GM23338 (cell line): Measurements from ENCODE around the gene DSG4. TPM values are rescaled to one million over a fixed set of nuclear protein-coding genes. Genes with fewer than 3 reads are reported as not detected.

Experiments used
- ATAC-seq: fragments of 200-7000 bp; cut with Tn5 transposase; 3 replicates; pipeline ENCODE4 v1.9.1; 2020
- DNase-seq: peaks from one replicate; pipeline ENCODE4 v3.0.0-alpha.2; 2015; ENCODE audit warnings: low spot score
- H2AFZ ChIP-seq: fragments of 200-600 bp; sonication (generic); 2 replicates; pipeline ENCODE4 v1.8.0; 2016; ENCODE audit warnings: antibody characterized with exemption, mild to moderate bottlenecking, moderate library complexity
- H3F3A ChIP-seq: fragments of 200-600 bp; sonication (generic); replicated peaks from 2 replicates; pipeline ENCODE4 v1.8.0; 2017; ENCODE audit warnings: antibody characterized with exemption, mixed run types, low read depth
- H3K27ac ChIP-seq: fragments of 200-600 bp; sonication (generic); 2 replicates; pipeline ENCODE4 v1.6.1; 2016; ENCODE audit warnings: low read depth
- H3K27me3 ChIP-seq: fragments of 200-600 bp; sonication (generic); 2 replicates; pipeline ENCODE4 v1.8.0; 2016; ENCODE audit warnings: mild to moderate bottlenecking, mixed run types, moderate library complexity; ENCODE audit not compliant: insufficient read depth
- H3K36me3 ChIP-seq: fragments of 200-600 bp; sonication (generic); 2 replicates; pipeline ENCODE4 v1.8.0; 2016; ENCODE audit warnings: mild to moderate bottlenecking; ENCODE audit not compliant: insufficient read depth
- H3K4me1 ChIP-seq: fragments of 200-600 bp; sonication (generic); 2 replicates; pipeline ENCODE4 v1.8.0; 2016; ENCODE audit warnings: mild to moderate bottlenecking, moderate library complexity; ENCODE audit not compliant: insufficient read depth
- H3K4me2 ChIP-seq: fragments of 200-600 bp; sonication (generic); 2 replicates; pipeline ENCODE4 v1.7.1; 2017; ENCODE audit warnings: mixed run types
- H3K4me3 ChIP-seq: fragments of 200-600 bp; sonication (generic); 2 replicates; pipeline ENCODE4 v1.6.1; 2016; ENCODE audit warnings: mixed run types
- H3K79me2 ChIP-seq: fragments of 200-600 bp; sonication (generic); replicated peaks from 2 replicates; pipeline ENCODE4 v1.8.0; 2017; ENCODE audit warnings: mild to moderate bottlenecking; ENCODE audit not compliant: insufficient read depth
- H3K9me2 ChIP-seq: fragments of 200-600 bp; sonication (generic); 2 replicates; pipeline ENCODE4 v1.8.0; 2017; ENCODE audit not compliant: insufficient read depth
- H4K20me1 ChIP-seq: fragments of 200-600 bp; sonication (generic); replicated peaks from 2 replicates; pipeline ENCODE4 v1.8.0; 2017; ENCODE audit warnings: mild to moderate bottlenecking; ENCODE audit not compliant: insufficient read depth
- H3K27ac Mint-ChIP-seq: 2 replicates; pipeline ENCODE4 v1.8.0; 2020; ENCODE audit warnings: inconsistent platforms, mild to moderate bottlenecking, moderate library complexity, mixed read lengths
- H3K27me3 Mint-ChIP-seq: 3 replicates; pipeline ENCODE4 v1.8.0; 2022; ENCODE audit warnings: low read depth, mild to moderate bottlenecking, moderate library complexity, mixed read lengths, inconsistent platforms; ENCODE audit not compliant: insufficient read depth, poor library complexity
- H3K36me3 Mint-ChIP-seq: 3 replicates; pipeline ENCODE4 v1.8.0; 2021; ENCODE audit warnings: low read depth, mild to moderate bottlenecking, inconsistent platforms, moderate library complexity, mixed read lengths
- H3K4me1 Mint-ChIP-seq: 3 replicates; pipeline ENCODE4 v1.8.0; 2020; ENCODE audit warnings: mild to moderate bottlenecking, inconsistent platforms, mixed read lengths
- H3K4me3 Mint-ChIP-seq: 3 replicates; pipeline ENCODE4 v1.8.0; 2021; ENCODE audit warnings: moderate library complexity, mild to moderate bottlenecking, inconsistent platforms, mixed read lengths
- H3K9me3 Mint-ChIP-seq: 3 replicates; pipeline ENCODE4 v1.8.0; 2020; ENCODE audit warnings: moderate library complexity, mild to moderate bottlenecking, inconsistent platforms, mixed read lengths
- EZH2 ChIP-seq: fragments of 200-600 bp; sonication (generic); IDR thresholded peaks from one replicate; pipeline ENCODE4 v1.8.0; 2017; ENCODE audit warnings: antibody characterized with exemption, mild to moderate bottlenecking, low read depth; ENCODE audit not compliant: unreplicated experiment
- JUNB ChIP-seq: IDR thresholded peaks from one replicate; pipeline ENCODE4 v1.6.1; 2016; ENCODE audit warnings: antibody characterized with exemption; ENCODE audit not compliant: unreplicated experiment
- NANOG ChIP-seq: IDR thresholded peaks from 2 replicates; pipeline ENCODE4 v1.6.1; 2016; ENCODE audit warnings: antibody characterized with exemption, borderline replicate concordance
- POLR2AphosphoS5 ChIP-seq: IDR thresholded peaks from 2 replicates; pipeline ENCODE4 v1.6.1; 2016; ENCODE audit warnings: antibody characterized with exemption, low read depth
- STAT1 ChIP-seq: IDR thresholded peaks from one replicate; pipeline ENCODE4 v1.6.1; 2016; ENCODE audit warnings: antibody characterized with exemption; ENCODE audit not compliant: unreplicated experiment
- ZNF114 ChIP-seq: fragments of 250-450 bp; sonication (Bioruptor Pico); IDR thresholded peaks from 2 replicates; pipeline ENCODE4 v1.5.0; 2020; ENCODE audit warnings: mild to moderate bottlenecking, moderate library complexity
- polyA plus RNA-seq: library from polyadenylated mRNA; unstranded; fragments of >200 nt; fragmentation: Nextera tagmentation; extraction: Ambion mirVana; gene quantifications from 2 replicates; pipeline ENCODE4 v1.2.1, GENCODE V29; 2016
- total RNA-seq: library from RNA; depleted of rRNA; stranded (reverse); fragments of >200 nt; shearing (Covaris generic); gene quantifications from 2 replicates; pipeline ENCODE4 v1.2.3, GENCODE V29; 2014
- TF ChIP-seq, protein P1 (sequence below): IDR thresholded peaks from one replicate; pipeline ENCODE4 v1.6.1; 2018; ENCODE audit warnings: antibody characterized with exemption; ENCODE audit not compliant: unreplicated experiment
- TF ChIP-seq, protein P2 (sequence below), 2 experiments: fragments of 200-600 bp in 1 of 2; sonication (generic) in 1 of 2; conservative IDR thresholded peaks; 2 replicates each; pipeline versions ENCODE4 v1.5.1 to v1.6.1; 2016 to 2017; ENCODE audit warnings: antibody characterized with exemption in 2 of 2, low read depth in 2 of 2, mild to moderate bottlenecking in 2 of 2, moderate library complexity in 1 of 2
- TF ChIP-seq, protein P3 (sequence below): fragments of 250-450 bp; sonication (Bioruptor Pico); IDR thresholded peaks from 2 replicates; pipeline ENCODE4 v1.5.0; 2020; ENCODE audit warnings: mild to moderate bottlenecking, moderate library complexity
- TF ChIP-seq, protein P4 (sequence below): IDR thresholded peaks from 2 replicates; pipeline ENCODE4 v1.6.1; 2016; ENCODE audit warnings: antibody characterized with exemption

Gene DSG4
- total and polyA plus RNA-seq, 2 experiments from 2014 or later = not detected

DNA sequence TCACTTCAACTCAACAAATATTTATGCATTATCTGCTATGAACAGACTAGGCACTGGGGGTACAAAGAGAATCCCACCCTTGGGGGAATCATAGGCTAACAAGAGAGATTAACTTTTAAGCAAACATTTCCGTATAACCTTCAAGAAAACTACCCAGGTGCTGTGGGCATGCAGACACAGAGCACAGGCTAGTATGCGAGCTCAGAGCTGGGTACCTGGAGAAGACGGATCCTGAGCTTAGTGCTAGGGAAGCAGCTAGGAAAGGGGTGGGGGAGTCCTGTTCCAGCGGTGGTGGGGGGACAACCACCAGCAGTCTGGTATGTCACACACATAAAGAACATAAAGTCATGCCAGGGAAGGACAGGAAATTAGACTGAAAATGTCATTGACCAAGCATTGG, 53.5 kb downstream of the DSG4 start:
- Histone ChIP-seq H3K27me3 (no peaks in the 10 kb centered on the region), H3K27ac (no peak overlapping the region), H3F3A (no peaks in the 10 kb centered on the region), H3K9me2 (no peaks in the 10 kb centered on the region), H4K20me1 (no peaks in the 10 kb centered on the region), H3K4me3 (no peak overlapping the region), H3K4me2 (peak overlapping the region; percentile 60; the same call in 1 of the 2 replicates), H3K36me3 (no peaks in the 10 kb centered on the region), H2AFZ (peak overlapping the region; percentile 97), H3K4me1 (peaks cover 3% of the 10 kb centered on the region), H3K79me2 (no peaks in the 10 kb centered on the region)
- no peak overlapping the region for H3K4me3 Mint-ChIP-seq
- no peak for DNase-seq
- peaks cover 2% of the 10 kb centered on the region for H3K27me3 Mint-ChIP-seq
- ATAC-seq = peak; percentile 70
- H3K27ac Mint-ChIP-seq = no peak overlapping the region
- H3K36me3 Mint-ChIP-seq = no peaks in the 10 kb centered on the region
- peaks cover 7% of the 10 kb centered on the region for H3K4me1 Mint-ChIP-seq
- peaks cover 4% of the 10 kb centered on the region; the same call in 2 of the 3 replicates for H3K9me3 Mint-ChIP-seq
- TF ChIP-seq, protein P1, sequence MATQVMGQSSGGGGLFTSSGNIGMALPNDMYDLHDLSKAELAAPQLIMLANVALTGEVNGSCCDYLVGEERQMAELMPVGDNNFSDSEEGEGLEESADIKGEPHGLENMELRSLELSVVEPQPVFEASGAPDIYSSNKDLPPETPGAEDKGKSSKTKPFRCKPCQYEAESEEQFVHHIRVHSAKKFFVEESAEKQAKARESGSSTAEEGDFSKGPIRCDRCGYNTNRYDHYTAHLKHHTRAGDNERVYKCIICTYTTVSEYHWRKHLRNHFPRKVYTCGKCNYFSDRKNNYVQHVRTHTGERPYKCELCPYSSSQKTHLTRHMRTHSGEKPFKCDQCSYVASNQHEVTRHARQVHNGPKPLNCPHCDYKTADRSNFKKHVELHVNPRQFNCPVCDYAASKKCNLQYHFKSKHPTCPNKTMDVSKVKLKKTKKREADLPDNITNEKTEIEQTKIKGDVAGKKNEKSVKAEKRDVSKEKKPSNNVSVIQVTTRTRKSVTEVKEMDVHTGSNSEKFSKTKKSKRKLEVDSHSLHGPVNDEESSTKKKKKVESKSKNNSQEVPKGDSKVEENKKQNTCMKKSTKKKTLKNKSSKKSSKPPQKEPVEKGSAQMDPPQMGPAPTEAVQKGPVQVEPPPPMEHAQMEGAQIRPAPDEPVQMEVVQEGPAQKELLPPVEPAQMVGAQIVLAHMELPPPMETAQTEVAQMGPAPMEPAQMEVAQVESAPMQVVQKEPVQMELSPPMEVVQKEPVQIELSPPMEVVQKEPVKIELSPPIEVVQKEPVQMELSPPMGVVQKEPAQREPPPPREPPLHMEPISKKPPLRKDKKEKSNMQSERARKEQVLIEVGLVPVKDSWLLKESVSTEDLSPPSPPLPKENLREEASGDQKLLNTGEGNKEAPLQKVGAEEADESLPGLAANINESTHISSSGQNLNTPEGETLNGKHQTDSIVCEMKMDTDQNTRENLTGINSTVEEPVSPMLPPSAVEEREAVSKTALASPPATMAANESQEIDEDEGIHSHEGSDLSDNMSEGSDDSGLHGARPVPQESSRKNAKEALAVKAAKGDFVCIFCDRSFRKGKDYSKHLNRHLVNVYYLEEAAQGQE = no peak
- TF ChIP-seq POLR2AphosphoS5 = no peak
- TF ChIP-seq JUNB = no peak
- TF ChIP-seq, protein P2, sequence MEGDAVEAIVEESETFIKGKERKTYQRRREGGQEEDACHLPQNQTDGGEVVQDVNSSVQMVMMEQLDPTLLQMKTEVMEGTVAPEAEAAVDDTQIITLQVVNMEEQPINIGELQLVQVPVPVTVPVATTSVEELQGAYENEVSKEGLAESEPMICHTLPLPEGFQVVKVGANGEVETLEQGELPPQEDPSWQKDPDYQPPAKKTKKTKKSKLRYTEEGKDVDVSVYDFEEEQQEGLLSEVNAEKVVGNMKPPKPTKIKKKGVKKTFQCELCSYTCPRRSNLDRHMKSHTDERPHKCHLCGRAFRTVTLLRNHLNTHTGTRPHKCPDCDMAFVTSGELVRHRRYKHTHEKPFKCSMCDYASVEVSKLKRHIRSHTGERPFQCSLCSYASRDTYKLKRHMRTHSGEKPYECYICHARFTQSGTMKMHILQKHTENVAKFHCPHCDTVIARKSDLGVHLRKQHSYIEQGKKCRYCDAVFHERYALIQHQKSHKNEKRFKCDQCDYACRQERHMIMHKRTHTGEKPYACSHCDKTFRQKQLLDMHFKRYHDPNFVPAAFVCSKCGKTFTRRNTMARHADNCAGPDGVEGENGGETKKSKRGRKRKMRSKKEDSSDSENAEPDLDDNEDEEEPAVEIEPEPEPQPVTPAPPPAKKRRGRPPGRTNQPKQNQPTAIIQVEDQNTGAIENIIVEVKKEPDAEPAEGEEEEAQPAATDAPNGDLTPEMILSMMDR (conservative IDR thresholded peaks at IDR 0.05; ENCODE audit: low read depth in 2 of 2) = no peak
- TF ChIP-seq, protein P3, sequence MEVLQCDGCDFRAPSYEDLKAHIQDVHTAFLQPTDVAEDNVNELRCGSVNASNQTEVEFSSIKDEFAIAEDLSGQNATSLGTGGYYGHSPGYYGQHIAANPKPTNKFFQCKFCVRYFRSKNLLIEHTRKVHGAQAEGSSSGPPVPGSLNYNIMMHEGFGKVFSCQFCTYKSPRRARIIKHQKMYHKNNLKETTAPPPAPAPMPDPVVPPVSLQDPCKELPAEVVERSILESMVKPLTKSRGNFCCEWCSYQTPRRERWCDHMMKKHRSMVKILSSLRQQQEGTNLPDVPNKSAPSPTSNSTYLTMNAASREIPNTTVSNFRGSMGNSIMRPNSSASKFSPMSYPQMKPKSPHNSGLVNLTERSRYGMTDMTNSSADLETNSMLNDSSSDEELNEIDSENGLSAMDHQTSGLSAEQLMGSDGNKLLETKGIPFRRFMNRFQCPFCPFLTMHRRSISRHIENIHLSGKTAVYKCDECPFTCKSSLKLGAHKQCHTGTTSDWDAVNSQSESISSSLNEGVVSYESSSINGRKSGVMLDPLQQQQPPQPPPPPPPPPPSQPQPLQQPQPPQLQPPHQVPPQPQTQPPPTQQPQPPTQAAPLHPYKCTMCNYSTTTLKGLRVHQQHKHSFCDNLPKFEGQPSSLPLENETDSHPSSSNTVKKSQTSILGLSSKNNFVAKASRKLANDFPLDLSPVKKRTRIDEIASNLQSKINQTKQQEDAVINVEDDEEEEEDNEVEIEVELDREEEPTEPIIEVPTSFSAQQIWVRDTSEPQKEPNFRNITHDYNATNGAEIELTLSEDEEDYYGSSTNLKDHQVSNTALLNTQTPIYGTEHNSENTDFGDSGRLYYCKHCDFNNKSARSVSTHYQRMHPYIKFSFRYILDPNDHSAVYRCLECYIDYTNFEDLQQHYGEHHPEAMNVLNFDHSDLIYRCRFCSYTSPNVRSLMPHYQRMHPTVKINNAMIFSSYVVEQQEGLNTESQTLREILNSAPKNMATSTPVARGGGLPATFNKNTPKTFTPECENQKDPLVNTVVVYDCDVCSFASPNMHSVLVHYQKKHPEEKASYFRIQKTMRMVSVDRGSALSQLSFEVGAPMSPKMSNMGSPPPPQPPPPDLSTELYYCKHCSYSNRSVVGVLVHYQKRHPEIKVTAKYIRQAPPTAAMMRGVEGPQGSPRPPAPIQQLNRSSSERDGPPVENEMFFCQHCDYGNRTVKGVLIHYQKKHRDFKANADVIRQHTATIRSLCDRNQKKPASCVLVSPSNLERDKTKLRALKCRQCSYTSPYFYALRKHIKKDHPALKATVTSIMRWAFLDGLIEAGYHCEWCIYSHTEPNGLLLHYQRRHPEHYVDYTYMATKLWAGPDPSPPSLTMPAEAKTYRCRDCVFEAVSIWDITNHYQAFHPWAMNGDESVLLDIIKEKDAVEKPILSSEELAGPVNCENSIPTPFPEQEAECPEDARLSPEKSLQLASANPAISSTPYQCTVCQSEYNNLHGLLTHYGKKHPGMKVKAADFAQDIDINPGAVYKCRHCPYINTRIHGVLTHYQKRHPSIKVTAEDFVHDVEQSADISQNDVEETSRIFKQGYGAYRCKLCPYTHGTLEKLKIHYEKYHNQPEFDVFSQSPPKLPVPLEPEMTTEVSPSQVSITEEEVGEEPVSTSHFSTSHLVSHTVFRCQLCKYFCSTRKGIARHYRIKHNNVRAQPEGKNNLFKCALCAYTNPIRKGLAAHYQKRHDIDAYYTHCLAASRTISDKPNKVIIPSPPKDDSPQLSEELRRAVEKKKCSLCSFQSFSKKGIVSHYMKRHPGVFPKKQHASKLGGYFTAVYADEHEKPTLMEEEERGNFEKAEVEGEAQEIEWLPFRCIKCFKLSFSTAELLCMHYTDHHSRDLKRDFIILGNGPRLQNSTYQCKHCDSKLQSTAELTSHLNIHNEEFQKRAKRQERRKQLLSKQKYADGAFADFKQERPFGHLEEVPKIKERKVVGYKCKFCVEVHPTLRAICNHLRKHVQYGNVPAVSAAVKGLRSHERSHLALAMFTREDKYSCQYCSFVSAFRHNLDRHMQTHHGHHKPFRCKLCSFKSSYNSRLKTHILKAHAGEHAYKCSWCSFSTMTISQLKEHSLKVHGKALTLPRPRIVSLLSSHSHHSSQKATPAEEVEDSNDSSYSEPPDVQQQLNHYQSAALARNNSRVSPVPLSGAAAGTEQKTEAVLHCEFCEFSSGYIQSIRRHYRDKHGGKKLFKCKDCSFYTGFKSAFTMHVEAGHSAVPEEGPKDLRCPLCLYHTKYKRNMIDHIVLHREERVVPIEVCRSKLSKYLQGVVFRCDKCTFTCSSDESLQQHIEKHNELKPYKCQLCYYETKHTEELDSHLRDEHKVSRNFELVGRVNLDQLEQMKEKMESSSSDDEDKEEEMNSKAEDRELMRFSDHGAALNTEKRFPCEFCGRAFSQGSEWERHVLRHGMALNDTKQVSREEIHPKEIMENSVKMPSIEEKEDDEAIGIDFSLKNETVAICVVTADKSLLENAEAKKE (CRISPR knock-in tag) = no peak
- no peak for TF ChIP-seq EZH2
- TF ChIP-seq STAT1 = no peak
- TF ChIP-seq, protein P4, sequence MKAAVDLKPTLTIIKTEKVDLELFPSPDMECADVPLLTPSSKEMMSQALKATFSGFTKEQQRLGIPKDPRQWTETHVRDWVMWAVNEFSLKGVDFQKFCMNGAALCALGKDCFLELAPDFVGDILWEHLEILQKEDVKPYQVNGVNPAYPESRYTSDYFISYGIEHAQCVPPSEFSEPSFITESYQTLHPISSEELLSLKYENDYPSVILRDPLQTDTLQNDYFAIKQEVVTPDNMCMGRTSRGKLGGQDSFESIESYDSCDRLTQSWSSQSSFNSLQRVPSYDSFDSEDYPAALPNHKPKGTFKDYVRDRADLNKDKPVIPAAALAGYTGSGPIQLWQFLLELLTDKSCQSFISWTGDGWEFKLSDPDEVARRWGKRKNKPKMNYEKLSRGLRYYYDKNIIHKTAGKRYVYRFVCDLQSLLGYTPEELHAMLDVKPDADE = no peak
- TF ChIP-seq ZNF114 (CRISPR knock-in tag) = no peak
- no peak for TF ChIP-seq NANOG
